HepG2 (cell line): ENCODE data around the gene TMEM219. TPM values are rescaled to one million over a fixed set of nuclear protein-coding genes. Genes with fewer than 3 reads are reported as not detected.

Experiments used
- ARID2 ChIP-seq: sonication (generic); formaldehyde crosslinking; IDR thresholded peaks from 2 replicates; pipeline ENCODE4 v1.8.1; 2022; ENCODE audit warnings: mild to moderate bottlenecking, missing genetic modification reagents, borderline replicate concordance
- ERF ChIP-seq: IDR thresholded peaks from 2 replicates; pipeline ENCODE4 v1.6.1; 2018; ENCODE audit warnings: missing biosample characterization, missing genetic modification reagents
- HNRNPL ChIP-seq: fragments of 200-400 bp; formaldehyde crosslinking; IDR thresholded peaks from 2 replicates; pipeline ENCODE4 v1.6.1; 2017; ENCODE audit warnings: mild to moderate bottlenecking, low read depth, low read length
- JUND ChIP-seq: sonication (generic); formaldehyde crosslinking; IDR thresholded peaks from 2 replicates; pipeline ENCODE4 v1.8.0; 2022; ENCODE audit warnings: mild to moderate bottlenecking, missing genetic modification reagents
- NFATC3 ChIP-seq: sonication (generic); formaldehyde crosslinking; IDR thresholded peaks from 2 replicates; pipeline ENCODE4 v1.5.1; 2020; ENCODE audit warnings: mild to moderate bottlenecking, missing genetic modification reagents
- PAX8 ChIP-seq: sonication (generic); formaldehyde crosslinking; IDR thresholded peaks from 2 replicates; pipeline ENCODE4 v1.8.0; 2022; ENCODE audit warnings: mild to moderate bottlenecking, missing genetic modification reagents, borderline replicate concordance
- SNAPC2 ChIP-seq: sonication (generic); formaldehyde crosslinking; IDR thresholded peaks from 2 replicates; pipeline ENCODE4 v1.8.1; 2022; ENCODE audit warnings: mild to moderate bottlenecking, missing genetic modification reagents
- SRSF1 ChIP-seq: fragments of 200-400 bp; formaldehyde crosslinking; optimal IDR thresholded peaks from 2 replicates; pipeline ENCODE3; 2017; ENCODE audit warnings: mild to moderate bottlenecking, low read depth, low read length, moderate library complexity
- TBX2 ChIP-seq: sonication (generic); formaldehyde crosslinking; IDR thresholded peaks from 2 replicates; pipeline ENCODE4 v1.5.0; 2020; ENCODE audit warnings: missing genetic modification reagents, mild to moderate bottlenecking, borderline replicate concordance
- ZBTB40 ChIP-seq, 2 experiments: fragments of 450-650 bp in 1 of 2; sonication (generic) in 1 of 2; formaldehyde crosslinking in 1 of 2; IDR thresholded peaks; 2 replicates each; pipeline versions ENCODE4 v1.6.1 to v1.8.0; 2016 to 2022; ENCODE audit warnings: antibody characterized with exemption in 1 of 2, mild to moderate bottlenecking in 1 of 2, missing genetic modification reagents in 1 of 2
- ZBTB43 ChIP-seq: sonication (generic); formaldehyde crosslinking; conservative IDR thresholded peaks from 2 replicates; pipeline ENCODE4 v1.4.0; 2020; ENCODE audit warnings: missing genetic modification reagents
- ZNF10 ChIP-seq: sonication (generic); formaldehyde crosslinking; IDR thresholded peaks from 2 replicates; pipeline ENCODE4 v1.4.0; 2020; ENCODE audit warnings: mild to moderate bottlenecking, low read depth, missing genetic modification reagents, borderline replicate concordance
- ZNF496 ChIP-seq: sonication (generic); formaldehyde crosslinking; IDR thresholded peaks from 2 replicates; pipeline ENCODE4 v1.8.1; 2023; ENCODE audit warnings: mild to moderate bottlenecking, moderate library complexity, missing genetic modification reagents; ENCODE audit not compliant: insufficient replicate concordance
- ZNF530 ChIP-seq: sonication (generic); formaldehyde crosslinking; IDR thresholded peaks from 2 replicates; pipeline ENCODE4 v1.5.0; 2020; ENCODE audit warnings: low read depth, mild to moderate bottlenecking, missing genetic modification reagents
- polyA plus RNA-seq, 8 experiments: library from polyadenylated mRNA; depleted of rRNA in 3 of 8; stranded (reverse) in 7 of 8; unstranded in 1 of 8; fragments of >200 nt; fragmentation: Illumina TruSeq in 4 of 8; extraction: Trizol in 4 of 8; gene quantifications; 2 replicates each; pipeline versions ENCODE4 v1.2.1 to v1.2.3, GENCODE V29; 2011 to 2016; ENCODE audit warnings: low read depth in 4 of 8, missing spikeins in 1 of 8, mixed read lengths in 1 of 8; ENCODE audit not compliant: insufficient read depth in 1 of 8
- total RNA-seq, 5 experiments: library from RNA; depleted of rRNA; stranded (reverse); fragments of >200 nt; fragmentation: Illumina TruSeq; extraction: Trizol; gene quantifications; 2 replicates each; pipeline ENCODE4 v1.2.3, GENCODE V29; 2016; ENCODE audit warnings: low read depth in 1 of 5
- TF ChIP-seq, protein P1 (sequence below): sonication (generic); formaldehyde crosslinking; IDR thresholded peaks from 2 replicates; pipeline ENCODE4 v1.9.0; 2021; ENCODE audit warnings: missing genetic modification reagents, mild to moderate bottlenecking, borderline replicate concordance
- TF ChIP-seq, protein P2 (sequence below): sonication (generic); formaldehyde crosslinking; IDR thresholded peaks from 2 replicates; pipeline ENCODE4 v1.5.0; 2020; ENCODE audit warnings: mild to moderate bottlenecking, low read depth, missing genetic modification reagents, borderline replicate concordance

The TMEM219 gene
- total and polyA plus RNA-seq, 2 of the 13 experiments (the other 11 are each of a cell fraction or from before 2014, with no cell fraction given) = 105 to 115 TPM

DNA sequence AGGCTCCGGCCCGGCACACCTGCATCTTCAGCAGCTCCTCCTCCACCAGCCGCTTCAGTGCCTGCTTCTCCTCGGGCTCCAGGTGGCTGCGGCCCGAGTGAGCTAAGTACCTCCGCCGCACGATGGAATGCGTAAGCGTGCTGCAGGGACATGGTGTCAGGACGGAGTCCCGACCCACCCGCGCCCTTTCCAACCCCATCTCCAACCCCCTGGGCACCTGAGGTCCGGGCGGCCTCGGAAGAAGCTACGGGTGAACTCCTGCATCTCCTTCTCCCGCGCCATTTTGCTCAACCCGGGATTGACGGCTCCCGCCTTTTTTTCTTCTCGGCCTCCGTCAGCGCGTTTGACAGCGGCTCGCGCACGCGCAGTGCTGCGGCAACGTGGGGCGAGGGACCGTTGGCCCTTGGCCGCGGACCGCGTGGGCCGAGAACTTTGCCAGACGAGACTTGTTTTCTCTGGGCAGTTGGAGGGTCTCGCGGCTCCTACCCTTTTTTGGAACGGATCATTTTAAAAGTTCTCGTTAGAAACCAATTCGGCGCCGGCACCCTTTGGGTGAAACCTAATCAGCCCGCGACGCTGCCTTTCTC lies 33.5 kb downstream of the TMEM219 start, which contains the start of gene HIRIP3 (continued):
- TF ChIP-seq PAX8 (CRISPR knock-in tag) (no peak), TBX2 (CRISPR knock-in tag) (peak; percentile 47; the same call in 1 of the 2 replicates), ERF (no peak), ZNF10 (CRISPR knock-in tag) (no peak), HNRNPL (no peak; the same call in 1 of the 2 replicates), ZNF496 (no peak), SNAPC2 (CRISPR knock-in tag) (peak; percentile 83; the same call in 1 of the 2 replicates), ZNF530 (0 out of 2 replicates have a peak, but pooled peaks have one; percentile 64), ARID2 (no peak), SRSF1 (peak; percentile 81), JUND (0 out of 2 replicates have a peak, but pooled peaks have one; percentile 47), ZBTB43 (CRISPR knock-in tag) (0 out of 2 replicates have a peak, but pooled peaks have one; percentile 38), NFATC3 (CRISPR knock-in tag) (no peak), ZBTB40 (IDR thresholded peaks at IDR 0.05) (no peak), ZBTB40 (CRISPR knock-in tag; IDR thresholded peaks at IDR 0.05) (peak; percentile 15; the same call in 1 of the 2 replicates)
- TF ChIP-seq, protein P1, sequence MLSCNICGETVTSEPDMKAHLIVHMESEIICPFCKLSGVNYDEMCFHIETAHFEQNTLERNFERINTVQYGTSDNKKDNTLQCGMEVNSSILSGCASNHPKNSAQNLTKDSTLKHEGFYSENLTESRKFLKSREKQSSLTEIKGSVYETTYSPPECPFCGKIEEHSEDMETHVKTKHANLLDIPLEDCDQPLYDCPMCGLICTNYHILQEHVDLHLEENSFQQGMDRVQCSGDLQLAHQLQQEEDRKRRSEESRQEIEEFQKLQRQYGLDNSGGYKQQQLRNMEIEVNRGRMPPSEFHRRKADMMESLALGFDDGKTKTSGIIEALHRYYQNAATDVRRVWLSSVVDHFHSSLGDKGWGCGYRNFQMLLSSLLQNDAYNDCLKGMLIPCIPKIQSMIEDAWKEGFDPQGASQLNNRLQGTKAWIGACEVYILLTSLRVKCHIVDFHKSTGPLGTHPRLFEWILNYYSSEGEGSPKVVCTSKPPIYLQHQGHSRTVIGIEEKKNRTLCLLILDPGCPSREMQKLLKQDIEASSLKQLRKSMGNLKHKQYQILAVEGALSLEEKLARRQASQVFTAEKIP = no peak
- TF ChIP-seq, protein P2, sequence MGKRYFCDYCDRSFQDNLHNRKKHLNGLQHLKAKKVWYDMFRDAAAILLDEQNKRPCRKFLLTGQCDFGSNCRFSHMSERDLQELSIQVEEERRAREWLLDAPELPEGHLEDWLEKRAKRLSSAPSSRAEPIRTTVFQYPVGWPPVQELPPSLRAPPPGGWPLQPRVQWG (CRISPR knock-in tag) = no peak
